Suprapubic skin (tissue), 4 donors: ENCODE results near the gene MAP2. TPM values are rescaled to one million over a fixed set of nuclear protein-coding genes. Genes with fewer than 3 reads are reported as not detected.

Experiments
- DNase-seq, 2 donors: peaks; one replicate each; pipeline ENCODE4 v3.0.0-alpha.2; 2019; ENCODE audit warnings: low spot score in 2 of 2
- H3K27ac ChIP-seq: fragments of 200-600 bp; sonication (generic); one replicate; pipeline ENCODE4 v1.5.1; 2019
- H3K27me3 ChIP-seq: fragments of 200-600 bp; sonication (generic); one replicate; pipeline ENCODE4 v1.5.1; 2019
- H3K36me3 ChIP-seq: fragments of 200-600 bp; sonication (generic); one replicate; pipeline ENCODE4 v1.5.1; 2019
- H3K4me1 ChIP-seq: fragments of 200-600 bp; sonication (generic); one replicate; pipeline ENCODE4 v1.5.1; 2019
- H3K4me3 ChIP-seq: fragments of 200-600 bp; sonication (generic); one replicate; pipeline ENCODE4 v1.5.1; 2019; ENCODE audit warnings: mild to moderate bottlenecking
- H3K9me3 ChIP-seq: fragments of 200-600 bp; sonication (generic); one replicate; pipeline ENCODE4 v1.5.1; 2019
- EP300 ChIP-seq: sonication (generic); formaldehyde crosslinking; IDR thresholded peaks from one replicate; pipeline ENCODE4 v1.6.1; 2017; ENCODE audit warnings: antibody characterized with exemption
- POLR2A ChIP-seq, 2 donors: fragments of 450-650 bp; IDR thresholded peaks; one replicate each; pipeline ENCODE4 v1.6.1; 2017; ENCODE audit warnings: antibody characterized with exemption in 2 of 2, mild to moderate bottlenecking in 2 of 2, moderate library complexity in 2 of 2
- POLR2AphosphoS5 ChIP-seq, 3 donors: sonication (generic); formaldehyde crosslinking; IDR thresholded peaks; one replicate each; pipeline ENCODE4 v1.6.1; 2017; ENCODE audit warnings: antibody characterized with exemption in 3 of 3
- WGBS: methylation state at CpG from one replicate; pipeline ENCODE4 v1.1.5; 2018; 5-methylcytosine and 5-hydroxymethylcytosine counted together
- total RNA-seq, 4 donors: library from RNA; depleted of rRNA; stranded (reverse); fragments of >200 nt; gene quantifications; one replicate each; pipeline ENCODE4 v1.1.0, GENCODE V29; 2016
- TF ChIP-seq, protein P1 (sequence below), 2 donors: fragments of 200-600 bp in 1 of 2; fragments of 450-650 bp in 1 of 2; sonication (generic) in 1 of 2; IDR thresholded peaks; one replicate each; pipeline ENCODE4 v1.5.1; 2016 to 2019; ENCODE audit warnings: antibody characterized with exemption in 2 of 2, mild to moderate bottlenecking in 1 of 2, moderate library complexity in 1 of 2

Gene MAP2
- total RNA-seq, 4 donors from 2014 or later: 42.0 to 54.5 (median 47.1) TPM

- Histone ChIP-seq H3K27me3 (no peaks in the 10 kb centered on the region), H3K4me1 (peaks cover 7% of the 10 kb centered on the region), H3K36me3 (no peaks in the 10 kb centered on the region), H3K4me3 (no peak overlapping the region), H3K9me3 (no peaks in the 10 kb centered on the region), H3K27ac (no peak overlapping the region)
- DNase-seq: no peak
- WGBS: 87% methylated on average over 2 of the region's 2 CpGs
- no peak for TF ChIP-seq EP300
- TF ChIP-seq, protein P1, sequence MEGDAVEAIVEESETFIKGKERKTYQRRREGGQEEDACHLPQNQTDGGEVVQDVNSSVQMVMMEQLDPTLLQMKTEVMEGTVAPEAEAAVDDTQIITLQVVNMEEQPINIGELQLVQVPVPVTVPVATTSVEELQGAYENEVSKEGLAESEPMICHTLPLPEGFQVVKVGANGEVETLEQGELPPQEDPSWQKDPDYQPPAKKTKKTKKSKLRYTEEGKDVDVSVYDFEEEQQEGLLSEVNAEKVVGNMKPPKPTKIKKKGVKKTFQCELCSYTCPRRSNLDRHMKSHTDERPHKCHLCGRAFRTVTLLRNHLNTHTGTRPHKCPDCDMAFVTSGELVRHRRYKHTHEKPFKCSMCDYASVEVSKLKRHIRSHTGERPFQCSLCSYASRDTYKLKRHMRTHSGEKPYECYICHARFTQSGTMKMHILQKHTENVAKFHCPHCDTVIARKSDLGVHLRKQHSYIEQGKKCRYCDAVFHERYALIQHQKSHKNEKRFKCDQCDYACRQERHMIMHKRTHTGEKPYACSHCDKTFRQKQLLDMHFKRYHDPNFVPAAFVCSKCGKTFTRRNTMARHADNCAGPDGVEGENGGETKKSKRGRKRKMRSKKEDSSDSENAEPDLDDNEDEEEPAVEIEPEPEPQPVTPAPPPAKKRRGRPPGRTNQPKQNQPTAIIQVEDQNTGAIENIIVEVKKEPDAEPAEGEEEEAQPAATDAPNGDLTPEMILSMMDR (IDR thresholded peaks at IDR 0.05): no peak
- no peak for TF ChIP-seq POLR2AphosphoS5 (IDR thresholded peaks at IDR 0.05)
- TF ChIP-seq POLR2A (IDR thresholded peaks at IDR 0.05): no peak
These were observed 100.0 kb downstream of the MAP2 start for GRCh38 chr2:209523867-209524266.

GRCh38 chr2:209525331-209525730 is 101.5 kb downstream of the MAP2 start:
- Histone ChIP-seq H3K4me3 (no peak overlapping the region), H3K27me3 (no peaks in the 10 kb centered on the region), H3K9me3 (no peaks in the 10 kb centered on the region), H3K27ac (no peak overlapping the region), H3K36me3 (no peaks in the 10 kb centered on the region), H3K4me1 (peaks cover 7% of the 10 kb centered on the region)
- WGBS: 62% methylated on average over 3 of the region's 3 CpGs
- TF ChIP-seq, protein P1 (IDR thresholded peaks at IDR 0.05): no peak
- TF ChIP-seq POLR2AphosphoS5 (IDR thresholded peaks at IDR 0.05): no peak
- TF ChIP-seq POLR2A (IDR thresholded peaks at IDR 0.05): no peak
- no peak for TF ChIP-seq EP300
- no peak for DNase-seq

GRCh38 chr2:209525834-209526281 is 102.0 kb downstream of the MAP2 start:
- Histone ChIP-seq H3K27me3 (no peaks in the 10 kb centered on the region), H3K36me3 (no peaks in the 10 kb centered on the region), H3K27ac (peak overlapping the region; percentile 23), H3K4me3 (peak overlapping the region; percentile 23), H3K9me3 (no peaks in the 10 kb centered on the region), H3K4me1 (peaks cover 7% of the 10 kb centered on the region)
- DNase-seq: no peak
- TF ChIP-seq POLR2AphosphoS5 (IDR thresholded peaks at IDR 0.05) (no peak), POLR2A (IDR thresholded peaks at IDR 0.05) (no peak), EP300 (no peak)
- TF ChIP-seq, protein P1 (IDR thresholded peaks at IDR 0.05): no peak

GRCh38 chr2:209526561-209526960 is 102.7 kb downstream of the MAP2 start:
- Histone ChIP-seq H3K36me3 (no peaks in the 10 kb centered on the region), H3K4me3 (peak overlapping the region; percentile 23), H3K4me1 (peaks cover 7% of the 10 kb centered on the region), H3K9me3 (no peaks in the 10 kb centered on the region), H3K27me3 (no peaks in the 10 kb centered on the region), H3K27ac (peak overlapping the region; percentile 23)
- no peak for TF ChIP-seq POLR2AphosphoS5 (IDR thresholded peaks at IDR 0.05)
- TF ChIP-seq, protein P1 (IDR thresholded peaks at IDR 0.05): no peak
- TF ChIP-seq EP300: no peak
- no peak for TF ChIP-seq POLR2A (IDR thresholded peaks at IDR 0.05)
- WGBS: 8% methylated on average over 1 of the region's 1 CpG
- no peak for DNase-seq

DNA sequence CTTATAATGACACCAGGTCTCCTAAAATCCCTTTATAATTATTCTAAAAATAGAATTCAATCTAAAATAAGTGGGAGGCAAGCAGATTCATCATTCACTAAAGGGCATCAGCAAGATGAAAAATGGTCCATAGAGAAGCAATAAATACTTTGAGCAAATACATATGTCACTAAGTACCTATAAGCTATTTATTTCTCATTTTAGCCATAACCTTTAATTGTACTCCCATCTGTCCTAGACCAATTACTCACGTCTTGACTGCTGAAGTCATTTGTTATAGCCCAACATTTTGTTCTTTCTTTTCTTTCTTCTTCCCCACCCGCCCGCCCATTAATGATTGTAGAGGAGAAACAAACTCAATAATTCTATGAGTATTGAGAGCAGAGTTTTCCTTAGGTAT is 105.7 kb downstream of the MAP2 start:
- Histone ChIP-seq H3K4me3 (no peak overlapping the region), H3K9me3 (no peaks in the 10 kb centered on the region), H3K36me3 (no peaks in the 10 kb centered on the region), H3K27ac (no peak overlapping the region), H3K27me3 (no peaks in the 10 kb centered on the region), H3K4me1 (peaks cover 7% of the 10 kb centered on the region)
- DNase-seq: no peak
- WGBS: 76% methylated on average over 3 of the region's 3 CpGs
- no peak for TF ChIP-seq POLR2A (IDR thresholded peaks at IDR 0.05)
- TF ChIP-seq POLR2AphosphoS5 (IDR thresholded peaks at IDR 0.05): no peak
- TF ChIP-seq, protein P1 (IDR thresholded peaks at IDR 0.05): no peak
- TF ChIP-seq EP300: no peak
